Measurements from ENCODE around the gene DDX17.
"Not testable (repeated sequence)": the region's sequence is repeated elsewhere in the genome, so short reads cannot be mapped to it uniquely, and the experiment has no call there.

DDX17 gene

DNA sequence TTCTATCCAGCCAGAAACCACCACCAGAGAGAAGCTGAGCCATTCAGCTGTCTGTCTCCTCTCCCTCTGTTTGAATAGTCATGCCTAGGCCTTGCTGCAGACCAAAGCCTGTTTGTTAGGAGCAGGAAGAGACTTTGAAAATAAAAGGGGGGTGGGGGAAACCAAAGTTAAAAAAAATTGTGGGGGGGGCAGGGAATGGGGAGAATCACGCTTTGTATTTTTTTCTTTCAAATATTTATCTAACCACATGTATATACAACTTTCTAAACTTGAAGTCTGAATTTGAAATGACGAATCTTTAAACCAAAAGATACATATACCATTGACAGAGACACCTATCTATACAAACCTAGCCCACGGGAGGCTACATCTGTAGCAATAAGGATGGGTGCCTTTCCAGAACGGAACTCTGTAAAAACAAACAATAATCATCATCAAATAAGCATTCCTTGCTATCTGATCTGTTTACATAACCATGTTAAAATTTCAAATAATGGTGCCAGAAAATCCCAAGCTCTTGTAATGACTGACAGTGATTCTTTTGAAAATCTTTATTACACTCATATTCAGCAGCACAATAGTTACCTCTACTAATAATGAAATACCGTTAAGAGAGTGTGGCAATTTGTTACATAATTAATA, 14.3 kb downstream of the DDX17 start:
- no peak for DNase-seq (ENCODE audit: low read depth)

- no peak for DNase-seq (ENCODE audit: low read depth)
Measured at GRCh38 chr22:38490915-38491314, 15.2 kb downstream of the DDX17 start.

GRCh38 chr22:38490475-38490874, 15.6 kb downstream of the DDX17 start:
- DNase-seq (ENCODE audit: low read depth), result no peak

DNA sequence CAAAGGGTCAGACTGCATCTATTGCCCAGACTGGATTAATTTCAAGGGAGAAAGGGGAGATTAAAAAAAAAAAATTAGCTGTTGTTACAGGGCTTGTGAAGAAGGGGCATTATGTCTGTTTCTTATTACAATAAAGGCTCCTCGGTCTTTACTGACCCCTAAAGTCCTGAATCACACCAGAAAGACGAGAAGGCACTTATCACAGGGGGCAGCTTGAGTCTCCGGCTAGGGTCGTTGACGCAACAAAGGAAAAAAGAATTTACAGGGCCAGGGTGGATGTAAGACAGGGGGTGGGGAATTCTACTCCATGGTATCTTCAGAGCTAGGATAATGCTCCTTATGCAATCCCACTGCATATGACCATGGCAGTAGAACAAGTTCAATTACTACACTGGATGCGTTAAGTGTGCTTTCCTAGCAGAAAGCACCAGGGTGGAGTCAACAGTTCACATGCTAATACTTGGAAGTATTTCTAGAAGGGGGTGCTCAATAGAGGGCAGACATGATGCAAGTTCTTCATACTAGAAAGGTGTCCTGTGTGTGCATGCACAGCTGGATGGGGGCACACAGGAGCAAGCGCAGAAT, 16.5 kb downstream of the DDX17 start:
- DNase-seq (ENCODE audit: low read depth), result no peak

DNA sequence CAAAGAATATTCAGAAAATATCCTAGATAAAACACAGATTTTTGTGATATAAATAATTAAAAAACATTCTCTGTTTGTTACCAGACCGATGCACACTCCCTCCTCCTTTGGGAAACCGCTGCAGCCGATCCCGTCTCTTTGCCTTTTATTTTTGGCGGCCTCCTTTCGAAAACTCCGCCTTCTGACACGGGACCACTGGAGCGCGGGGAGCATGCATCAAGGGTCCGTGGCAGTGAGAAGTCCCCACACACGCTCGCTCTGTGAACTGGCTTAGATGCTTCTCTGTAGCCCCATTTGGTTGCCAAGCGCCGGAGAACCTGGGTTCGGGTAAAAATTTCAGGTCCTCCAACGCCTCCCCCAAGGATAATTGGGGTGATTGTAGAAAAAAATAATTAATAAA, 17.0 kb downstream of the DDX17 start:
- DNase-seq (ENCODE audit: low read depth), result no peak

- no peak for DNase-seq (ENCODE audit: low read depth)
Measured at GRCh38 chr22:38487946-38488345, 18.2 kb downstream of the DDX17 start.

DNA sequence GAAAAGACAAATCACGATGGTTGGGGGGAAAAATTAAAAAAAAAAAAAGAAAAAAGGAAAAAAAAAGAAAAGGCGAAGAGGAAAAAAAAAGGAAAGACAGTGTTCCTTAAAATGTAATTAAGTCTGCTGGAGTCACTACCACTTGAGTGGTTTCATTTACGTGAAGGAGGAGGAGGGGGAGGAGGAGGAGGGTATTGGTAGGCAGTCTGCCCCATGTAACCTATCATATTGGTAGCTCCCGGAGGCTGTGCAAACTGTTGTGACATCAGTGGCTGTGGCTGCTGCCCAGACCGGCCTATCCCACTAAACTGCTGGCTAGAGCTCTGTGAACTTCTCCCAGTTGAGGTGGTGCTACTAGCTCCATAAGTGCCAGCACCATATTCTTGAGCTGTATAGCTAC, 20.3 kb downstream of the DDX17 start:
- DNase-seq (ENCODE audit: low read depth), result no peak

- DNase-seq (ENCODE audit: low read depth), result no peak
Measured at GRCh38 chr22:38484244-38484643, 21.9 kb downstream of the DDX17 start.

- no peak for DNase-seq (ENCODE audit: low read depth)
Measured at GRCh38 chr22:38482662-38483308, 23.3 kb downstream of the DDX17 start.

GRCh38 chr22:38481871-38482332, 24.2 kb downstream of the DDX17 start:
- no peak for DNase-seq (ENCODE audit: low read depth)

DNA sequence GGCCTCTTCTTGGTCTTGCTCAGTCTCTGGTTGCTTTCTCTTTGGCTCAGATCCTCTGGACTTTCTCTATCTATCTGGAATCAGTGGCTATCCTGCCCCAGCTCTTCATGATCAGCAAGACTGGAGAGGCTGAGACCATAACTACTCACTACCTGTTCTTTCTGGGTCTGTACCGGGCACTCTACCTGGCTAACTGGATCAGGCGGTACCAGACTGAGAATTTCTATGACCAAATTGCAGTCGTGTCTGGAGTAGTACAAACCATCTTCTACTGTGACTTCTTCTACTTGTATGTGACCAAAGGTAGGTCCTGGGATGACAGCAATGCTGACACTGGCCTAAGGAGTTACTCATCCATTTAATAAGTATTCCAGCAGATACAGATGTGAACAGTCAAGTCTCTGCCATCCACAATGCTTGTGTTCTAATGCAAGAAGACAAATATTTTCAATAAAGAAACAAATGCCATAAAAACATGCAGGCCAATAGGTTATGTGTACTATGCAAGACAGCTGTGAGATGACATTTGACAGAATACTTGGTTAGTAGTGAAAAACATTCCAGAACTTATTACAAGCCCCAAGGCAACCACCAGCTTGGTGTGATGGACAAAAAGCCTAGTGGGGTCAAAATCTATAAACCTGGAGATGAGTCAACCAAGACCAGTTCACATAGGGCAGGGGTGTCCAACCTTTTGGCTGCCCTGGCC, 24.8 kb downstream of the DDX17 start:
- no peak for DNase-seq (ENCODE audit: low read depth)

- DNase-seq (ENCODE audit: low read depth), result no peak
Measured at GRCh38 chr22:38479096-38479837, 26.8 kb downstream of the DDX17 start.

DNA sequence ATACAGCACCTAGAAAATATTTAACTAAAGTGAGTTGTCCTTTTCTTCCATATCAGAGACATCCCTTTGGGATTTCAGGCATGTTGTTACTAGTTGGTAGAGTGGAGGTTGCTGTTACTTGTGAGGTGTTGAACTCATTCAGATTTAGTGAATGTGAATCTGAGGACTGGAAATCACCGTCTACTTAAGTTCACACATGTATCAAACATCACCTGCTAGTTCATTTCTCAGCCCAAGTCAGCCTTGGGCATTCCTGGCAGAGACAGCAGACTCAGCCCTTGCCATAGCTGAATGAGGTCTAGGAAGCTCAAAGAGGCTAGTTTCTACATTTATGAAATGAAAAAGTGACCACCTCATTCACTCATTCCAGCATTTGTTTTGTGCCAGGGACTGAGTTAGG, 28.5 kb downstream of the DDX17 start:
- no peak for DNase-seq (ENCODE audit: low read depth)

DNA sequence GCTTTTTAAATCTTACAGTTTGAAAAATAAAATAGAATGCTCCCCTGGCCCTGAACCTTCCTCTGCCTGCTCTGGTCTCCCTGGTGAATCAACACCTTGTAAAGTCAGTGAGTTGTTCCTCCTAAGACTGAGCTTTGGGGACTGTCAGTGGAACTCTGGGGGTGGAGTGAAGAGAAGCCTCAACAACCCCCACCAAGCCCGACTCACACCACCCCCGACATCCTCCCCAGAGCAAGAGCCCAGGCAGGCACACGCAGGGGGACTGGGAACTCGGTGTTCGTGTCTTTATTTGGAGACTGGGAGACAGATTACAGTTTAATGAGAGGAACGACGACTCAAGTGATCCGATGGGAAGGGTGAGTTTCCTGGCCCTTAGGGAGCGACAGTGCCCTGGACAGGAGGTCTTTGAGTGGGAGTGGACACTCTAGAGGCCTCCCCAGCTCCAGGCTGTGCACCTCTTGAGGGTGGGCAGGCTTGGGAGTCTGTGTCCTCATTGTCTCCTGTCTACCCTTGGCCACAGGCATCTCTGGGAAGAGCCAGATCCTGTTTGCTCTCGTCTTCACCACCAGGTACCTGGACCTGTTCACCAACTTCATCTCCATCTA, 32.0 kb downstream of the DDX17 start:
- DNase-seq (ENCODE audit: low read depth), result no peak

GRCh38 chr22:38471237-38471636, 34.9 kb downstream of the DDX17 start:
- no peak for DNase-seq (ENCODE audit: low read depth)

DNA sequence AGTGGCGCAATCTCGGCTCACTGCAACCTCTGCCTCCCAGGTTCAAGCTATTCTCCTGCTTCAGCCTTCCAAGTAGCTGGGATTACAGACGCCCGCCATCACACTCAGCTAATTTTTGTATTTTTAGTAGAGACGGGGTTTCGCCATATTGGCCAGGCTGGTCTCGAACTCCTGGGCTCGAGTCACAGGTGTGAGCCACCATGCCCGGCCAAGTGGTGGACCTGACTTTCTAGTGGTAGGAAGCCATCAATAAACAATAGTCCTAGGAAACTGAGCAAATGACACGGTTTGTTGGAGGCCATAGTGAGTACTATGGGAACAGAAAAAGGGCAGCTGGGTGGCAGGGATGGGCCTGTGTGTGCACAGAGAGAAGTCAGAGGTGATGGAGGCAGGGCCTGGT, 35.9 kb downstream of the DDX17 start:
- not testable (repeated sequence) for DNase-seq (ENCODE audit: low read depth)

DNA sequence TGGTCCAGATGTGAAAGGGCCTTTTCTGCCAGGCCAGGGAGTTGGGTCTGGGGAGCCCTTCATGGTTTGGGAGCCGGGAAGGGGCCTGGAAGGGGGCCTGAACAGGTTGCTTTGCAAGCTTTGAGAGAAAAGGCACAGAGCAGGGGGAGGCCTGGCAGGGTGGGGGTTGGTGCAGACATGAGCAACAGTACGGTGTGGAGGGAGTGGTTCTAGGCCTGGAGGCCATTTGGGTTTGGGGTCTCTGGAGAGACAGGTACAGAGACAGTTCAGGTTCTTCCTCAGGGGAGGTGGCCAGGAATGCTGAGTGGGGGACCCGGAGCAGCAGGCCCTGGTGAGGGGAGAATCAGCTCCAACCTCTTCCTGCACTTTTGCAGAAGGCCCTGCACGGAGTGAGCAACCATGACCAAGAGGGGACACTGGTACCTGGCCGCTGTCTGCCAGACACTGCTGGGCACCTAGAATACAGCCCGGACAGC, 36.8 kb downstream of the DDX17 start:
- no peak for DNase-seq (ENCODE audit: low read depth)

DNA sequence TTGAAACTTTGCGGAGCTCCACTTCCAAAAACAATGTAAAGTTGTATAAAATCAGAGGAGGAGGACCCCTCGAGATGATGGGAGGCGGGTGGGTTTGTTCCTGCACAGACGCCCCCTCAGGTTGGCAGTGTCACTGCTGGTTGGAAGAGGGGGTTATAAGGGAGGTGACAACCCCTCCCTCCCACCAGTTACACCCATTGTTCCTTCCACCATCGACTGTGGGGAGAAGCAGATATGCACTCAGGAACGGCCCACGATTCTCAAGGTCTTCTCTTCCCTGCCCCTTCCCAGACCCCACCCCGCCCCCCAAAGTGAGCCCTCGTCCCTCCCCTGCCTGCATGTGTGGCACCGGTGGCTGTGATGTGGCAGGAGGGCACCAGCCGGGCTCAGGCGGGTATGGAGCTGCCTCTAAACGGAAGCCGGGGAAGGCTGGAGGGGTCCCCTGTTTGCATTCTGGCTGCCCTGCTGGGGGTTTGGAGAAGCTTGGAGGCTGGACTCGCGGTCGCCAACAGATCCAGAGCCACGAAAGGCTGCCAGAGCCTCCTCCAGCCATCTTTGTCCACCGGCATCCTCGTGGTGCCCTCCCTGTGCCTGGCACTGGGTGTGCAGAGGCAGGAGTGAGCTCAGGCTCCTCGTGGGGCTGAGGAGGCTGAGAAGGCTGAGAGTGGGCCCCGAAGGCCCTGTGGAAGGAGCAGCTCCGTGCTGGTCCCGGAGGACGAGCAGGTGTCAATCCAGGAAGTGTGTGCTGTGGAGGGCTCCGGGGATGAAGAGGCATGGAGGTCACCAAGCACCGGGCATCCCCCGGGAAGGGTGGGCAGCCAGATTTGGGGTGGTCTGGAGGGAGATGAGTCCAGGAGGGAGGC, 37.4 kb downstream of the DDX17 start:
- DNase-seq (ENCODE audit: low read depth), result no peak

GRCh38 chr22:38467904-38468442, 38.1 kb downstream of the DDX17 start, which contains the start of gene KDELR3:
TSS of gene KDELR3 (plus strand) at chr22:38468096. CDS start at chr22:38468234, 138 bp downstream.
- DNase-seq (ENCODE audit: low read depth), result peak; percentile 30

GRCh38 chr22:38467438-38467903, 38.6 kb downstream of the DDX17 start:
- no peak for DNase-seq (ENCODE audit: low read depth)

Measured in CMK (cell line).